WTC11 (cell line): Measurements from ENCODE around the gene PDZD2. TPM values are rescaled to one million over a fixed set of nuclear protein-coding genes. Genes with fewer than 3 reads are reported as not detected.
A peak's percentile ranks its signal among the peaks of the same experiment; 100 is the strongest.

Source experiments
- ATAC-seq: fragments of 200-7000 bp; cut with Tn5 transposase; 2 replicates; pipeline ENCODE4 v1.10.0; 2021; ENCODE audit warnings: mild to moderate bottlenecking, moderate library complexity
- CTCF ChIA-PET: fragments of 300-600 bp; sonication (Branson Sonifier 250); formaldehyde crosslinking; loops from one replicate; lab custom pipeline; 2021; ENCODE audit warnings: antibody characterized with exemption; lab: Charles Lee
- POLR2A ChIA-PET: fragments of 350-600 bp; sonication (Branson Sonifier 250); formaldehyde crosslinking; loops from one replicate; lab custom pipeline; 2021; ENCODE audit warnings: antibody characterized with exemption; lab: Charles Lee
- DNase-seq: peaks from one replicate; pipeline ENCODE4 v3.0.0; 2021; ENCODE audit warnings: low spot score
- H3K27ac Mint-ChIP-seq: 2 replicates; pipeline ENCODE4 v1.8.0; 2021; ENCODE audit warnings: mixed read lengths
- H3K27me3 Mint-ChIP-seq: 2 replicates; pipeline ENCODE4 v1.8.0; 2021; ENCODE audit warnings: low read depth, mild to moderate bottlenecking, moderate library complexity, mixed read lengths
- H3K36me3 Mint-ChIP-seq: 2 replicates; pipeline ENCODE4 v1.8.0; 2021; ENCODE audit warnings: mixed read lengths
- H3K4me1 Mint-ChIP-seq: 2 replicates; pipeline ENCODE4 v1.8.0; 2022; ENCODE audit warnings: mixed read lengths
- H3K4me3 Mint-ChIP-seq: 2 replicates; pipeline ENCODE4 v1.8.0; 2021; ENCODE audit warnings: mild to moderate bottlenecking, moderate library complexity, mixed read lengths
- H3K9me3 Mint-ChIP-seq: 2 replicates; pipeline ENCODE4 v1.8.0; 2021; ENCODE audit warnings: mixed read lengths
- E2F1 ChIP-seq: sonication (generic); formaldehyde crosslinking; IDR thresholded peaks from 2 replicates; pipeline ENCODE4 v1.8.0; 2022; ENCODE audit warnings: mild to moderate bottlenecking, missing genetic modification reagents
- EMX1 ChIP-seq: fragments of 250-450 bp; sonication (Bioruptor Pico); IDR thresholded peaks from 2 replicates; pipeline ENCODE4 v1.8.0; 2021; ENCODE audit warnings: mild to moderate bottlenecking
- ETV6 ChIP-seq: sonication (generic); formaldehyde crosslinking; IDR thresholded peaks from 2 replicates; pipeline ENCODE4 v1.8.1; 2022; ENCODE audit warnings: mild to moderate bottlenecking, missing genetic modification reagents
- GABPB1 ChIP-seq: sonication (generic); formaldehyde crosslinking; IDR thresholded peaks from 2 replicates; pipeline ENCODE4 v1.8.1; 2023; ENCODE audit warnings: mild to moderate bottlenecking, missing genetic modification reagents
- JUN ChIP-seq: sonication (generic); formaldehyde crosslinking; IDR thresholded peaks from 2 replicates; pipeline ENCODE4 v1.8.0; 2023; ENCODE audit warnings: mild to moderate bottlenecking, missing genetic modification reagents
- MLX ChIP-seq: sonication (generic); formaldehyde crosslinking; IDR thresholded peaks from 2 replicates; pipeline ENCODE4 v1.8.1; 2023; ENCODE audit warnings: mild to moderate bottlenecking, missing genetic modification reagents, moderate library complexity
- NFE2L1 ChIP-seq: sonication (generic); formaldehyde crosslinking; IDR thresholded peaks from 2 replicates; pipeline ENCODE4 v1.8.1; 2023; ENCODE audit warnings: missing genetic modification reagents
- OVOL2 ChIP-seq: fragments of 250-450 bp; sonication (Bioruptor Pico); IDR thresholded peaks from 2 replicates; pipeline ENCODE4 v1.9.0; 2021; ENCODE audit warnings: mild to moderate bottlenecking, borderline replicate concordance
- SMAD3 ChIP-seq: sonication (generic); formaldehyde crosslinking; IDR thresholded peaks from 2 replicates; pipeline ENCODE4 v1.8.0; 2022; ENCODE audit warnings: missing genetic modification reagents, mild to moderate bottlenecking, borderline replicate concordance
- STAT6 ChIP-seq: sonication (generic); formaldehyde crosslinking; conservative IDR thresholded peaks from 2 replicates; pipeline ENCODE4 v1.8.1; 2023; ENCODE audit warnings: mild to moderate bottlenecking, low read depth, missing genetic modification reagents, moderate library complexity
- TEAD1 ChIP-seq: sonication (generic); formaldehyde crosslinking; IDR thresholded peaks from 2 replicates; pipeline ENCODE4 v1.8.0; 2022; ENCODE audit warnings: mild to moderate bottlenecking, missing genetic modification reagents
- ZBTB43 ChIP-seq: sonication (generic); formaldehyde crosslinking; IDR thresholded peaks from 2 replicates; pipeline ENCODE4 v1.8.1; 2023; ENCODE audit warnings: mild to moderate bottlenecking, missing genetic modification reagents
- ZNF317 ChIP-seq: sonication (generic); formaldehyde crosslinking; IDR thresholded peaks from 2 replicates; pipeline ENCODE4 v1.8.1; 2023; ENCODE audit warnings: low read depth, mild to moderate bottlenecking, moderate library complexity, missing genetic modification reagents, borderline replicate concordance
- ZNF396 ChIP-seq: fragments of 250-450 bp; sonication (Bioruptor Pico); IDR thresholded peaks from 2 replicates; pipeline ENCODE4 v1.8.0; 2021; ENCODE audit warnings: mild to moderate bottlenecking, moderate library complexity, borderline replicate concordance
- total RNA-seq: library from RNA; stranded (reverse); gene quantifications from 3 replicates; pipeline ENCODE4 v1.2.3, GENCODE V29; 2021
- TF ChIP-seq, protein P1 (sequence below): fragments of 200-600 bp; IDR thresholded peaks from 2 replicates; pipeline ENCODE4 v1.8.0; 2022; ENCODE audit warnings: antibody characterized with exemption
- TF ChIP-seq, protein P2 (sequence below): sonication (generic); formaldehyde crosslinking; IDR thresholded peaks from 2 replicates; pipeline ENCODE4 v1.8.0; 2023; ENCODE audit warnings: mild to moderate bottlenecking, missing genetic modification reagents

PDZD2 gene
- total RNA-seq, 1 experiment from 2014 or later = 11.4 TPM

DNA sequence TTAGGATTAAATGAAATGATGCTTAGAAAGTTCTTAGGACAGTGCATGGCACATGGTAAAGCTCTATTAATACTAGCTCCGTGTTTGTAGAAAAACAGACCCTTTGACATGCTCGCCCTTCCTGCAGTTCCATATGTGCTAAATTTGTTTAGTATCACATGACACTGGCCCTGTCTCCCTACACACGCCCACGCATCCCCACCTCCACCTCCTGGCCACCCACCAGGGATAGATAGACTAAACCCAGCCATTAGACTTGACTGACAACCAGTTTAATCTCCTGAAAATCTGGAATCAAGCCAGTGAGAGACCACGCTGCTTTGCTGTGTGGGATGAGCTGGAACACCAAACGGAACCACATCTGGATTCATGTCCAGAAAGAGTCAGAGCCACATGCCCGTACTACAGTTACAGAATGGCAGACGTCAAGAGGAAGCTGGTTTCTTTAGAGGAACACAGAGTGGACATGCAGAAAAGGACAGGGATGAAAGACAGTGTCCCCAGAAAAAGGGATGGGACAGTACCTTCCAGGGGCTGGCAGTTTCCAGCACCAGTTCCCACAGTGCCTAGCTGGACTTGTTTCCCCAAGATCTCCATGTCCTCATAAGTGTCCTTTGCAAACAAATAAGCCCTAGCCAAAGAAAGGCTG is 186.1 kb downstream of the PDZD2 start:
- no peak; the same call in 1 of the 2 replicates for ATAC-seq
- CTCF ChIA-PET = interaction anchor here (0.5 to 4.9 kb wide), 12 partner anchors 16 to 268 kb away, joined by 3 to 64 read pairs (median 6); no protein-coding TSS in a partner anchor
- Mint-ChIP-seq H3K27me3 (no peaks in the 10 kb centered on the region), H3K36me3 (peaks cover 17% of the 10 kb centered on the region), H3K4me3 (no peak overlapping the region), H3K4me1 (peaks cover 7% of the 10 kb centered on the region; the same call in 1 of the 2 replicates), H3K9me3 (peaks cover 24% of the 10 kb centered on the region)
- POLR2A ChIA-PET = interaction anchor here (0.6 kb wide), 1 partner anchor 257 kb away, joined by 3 read pairs; no protein-coding TSS in a partner anchor
- no peak for TF ChIP-seq GABPB1 (CRISPR knock-in tag)
- TF ChIP-seq, all 79 proteins: peak for 0
- DNase-seq = no peak
- H3K27ac Mint-ChIP-seq = no peak overlapping the region

GRCh38 chr5:31825518-31826068 is 186.7 kb downstream of the PDZD2 start:
- ChIA-PET POLR2A (interaction anchor here (0.6 kb wide), 1 partner anchor 257 kb away, joined by 3 read pairs; no protein-coding TSS in a partner anchor), CTCF (interaction anchor here (0.6 to 4.9 kb wide), 21 partner anchors 10 to 494 kb away, joined by 3 to 64 read pairs (median 5); no protein-coding TSS in a partner anchor)
- DNase-seq (peak; percentile 52), ATAC-seq (peak; percentile 95)
- TF ChIP-seq ETV6 (CRISPR knock-in tag) (0 out of 2 replicates have a peak, but pooled peaks have one; percentile 24), JUN (CRISPR knock-in tag) (no peak), NFE2L1 (CRISPR knock-in tag) (no peak), E2F1 (CRISPR knock-in tag) (no peak)
- TF ChIP-seq, protein P1, sequence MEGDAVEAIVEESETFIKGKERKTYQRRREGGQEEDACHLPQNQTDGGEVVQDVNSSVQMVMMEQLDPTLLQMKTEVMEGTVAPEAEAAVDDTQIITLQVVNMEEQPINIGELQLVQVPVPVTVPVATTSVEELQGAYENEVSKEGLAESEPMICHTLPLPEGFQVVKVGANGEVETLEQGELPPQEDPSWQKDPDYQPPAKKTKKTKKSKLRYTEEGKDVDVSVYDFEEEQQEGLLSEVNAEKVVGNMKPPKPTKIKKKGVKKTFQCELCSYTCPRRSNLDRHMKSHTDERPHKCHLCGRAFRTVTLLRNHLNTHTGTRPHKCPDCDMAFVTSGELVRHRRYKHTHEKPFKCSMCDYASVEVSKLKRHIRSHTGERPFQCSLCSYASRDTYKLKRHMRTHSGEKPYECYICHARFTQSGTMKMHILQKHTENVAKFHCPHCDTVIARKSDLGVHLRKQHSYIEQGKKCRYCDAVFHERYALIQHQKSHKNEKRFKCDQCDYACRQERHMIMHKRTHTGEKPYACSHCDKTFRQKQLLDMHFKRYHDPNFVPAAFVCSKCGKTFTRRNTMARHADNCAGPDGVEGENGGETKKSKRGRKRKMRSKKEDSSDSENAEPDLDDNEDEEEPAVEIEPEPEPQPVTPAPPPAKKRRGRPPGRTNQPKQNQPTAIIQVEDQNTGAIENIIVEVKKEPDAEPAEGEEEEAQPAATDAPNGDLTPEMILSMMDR = peak; percentile 23; the same call in 1 of the 2 replicates
- peaks cover 19% of the 10 kb centered on the region for H3K36me3 Mint-ChIP-seq
- H3K27ac Mint-ChIP-seq = no peak overlapping the region
- H3K9me3 Mint-ChIP-seq = peaks cover 27% of the 10 kb centered on the region
- H3K4me1 Mint-ChIP-seq = 0 out of 2 replicates have a peak, but pooled peaks cover 4% of the 10 kb centered on the region
- no peaks in the 10 kb centered on the region for H3K27me3 Mint-ChIP-seq
- no peak overlapping the region for H3K4me3 Mint-ChIP-seq

DNA sequence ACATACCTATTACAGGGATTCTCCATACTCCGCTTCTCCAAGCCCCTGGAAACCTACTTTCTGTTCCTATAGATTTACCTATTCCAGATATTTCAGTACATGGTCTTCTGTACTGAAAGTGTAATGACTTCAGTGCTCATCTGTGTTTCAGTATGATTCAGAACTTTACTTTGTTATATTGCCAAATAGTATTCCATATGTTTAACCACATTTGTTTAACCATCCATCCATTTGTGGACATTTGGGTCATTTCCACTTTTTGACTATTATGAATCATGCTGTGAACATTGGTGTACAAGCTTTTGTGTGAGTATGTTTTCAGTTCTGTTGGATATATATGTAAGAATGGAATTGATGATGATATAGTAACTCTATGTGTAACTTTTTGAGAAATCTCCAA is 188.9 kb downstream of the PDZD2 start:
- Mint-ChIP-seq H3K27ac (no peak overlapping the region), H3K36me3 (peaks cover 19% of the 10 kb centered on the region), H3K27me3 (no peaks in the 10 kb centered on the region), H3K9me3 (peaks cover 27% of the 10 kb centered on the region), H3K4me1 (0 out of 2 replicates have a peak, but pooled peaks cover 4% of the 10 kb centered on the region), H3K4me3 (no peak overlapping the region)
- no peak for DNase-seq
- ChIA-PET CTCF (interaction anchor here (1.0 kb wide), 1 partner anchor 18 kb away, joined by 3 read pairs; no protein-coding TSS in a partner anchor), POLR2A (no interaction called here)
- ATAC-seq = no peak
- TF ChIP-seq NFE2L1 (CRISPR knock-in tag) (no peak), JUN (CRISPR knock-in tag) (no peak), STAT6 (CRISPR knock-in tag) (no peak), ZNF396 (CRISPR knock-in tag) (no peak), OVOL2 (CRISPR knock-in tag) (no peak), SMAD3 (no peak), ZBTB43 (CRISPR knock-in tag) (no peak), ZNF317 (CRISPR knock-in tag) (no peak), TEAD1 (CRISPR knock-in tag) (no peak), MLX (CRISPR knock-in tag) (no peak), EMX1 (no peak)
- TF ChIP-seq, protein P1 = no peak
- TF ChIP-seq, protein P2, sequence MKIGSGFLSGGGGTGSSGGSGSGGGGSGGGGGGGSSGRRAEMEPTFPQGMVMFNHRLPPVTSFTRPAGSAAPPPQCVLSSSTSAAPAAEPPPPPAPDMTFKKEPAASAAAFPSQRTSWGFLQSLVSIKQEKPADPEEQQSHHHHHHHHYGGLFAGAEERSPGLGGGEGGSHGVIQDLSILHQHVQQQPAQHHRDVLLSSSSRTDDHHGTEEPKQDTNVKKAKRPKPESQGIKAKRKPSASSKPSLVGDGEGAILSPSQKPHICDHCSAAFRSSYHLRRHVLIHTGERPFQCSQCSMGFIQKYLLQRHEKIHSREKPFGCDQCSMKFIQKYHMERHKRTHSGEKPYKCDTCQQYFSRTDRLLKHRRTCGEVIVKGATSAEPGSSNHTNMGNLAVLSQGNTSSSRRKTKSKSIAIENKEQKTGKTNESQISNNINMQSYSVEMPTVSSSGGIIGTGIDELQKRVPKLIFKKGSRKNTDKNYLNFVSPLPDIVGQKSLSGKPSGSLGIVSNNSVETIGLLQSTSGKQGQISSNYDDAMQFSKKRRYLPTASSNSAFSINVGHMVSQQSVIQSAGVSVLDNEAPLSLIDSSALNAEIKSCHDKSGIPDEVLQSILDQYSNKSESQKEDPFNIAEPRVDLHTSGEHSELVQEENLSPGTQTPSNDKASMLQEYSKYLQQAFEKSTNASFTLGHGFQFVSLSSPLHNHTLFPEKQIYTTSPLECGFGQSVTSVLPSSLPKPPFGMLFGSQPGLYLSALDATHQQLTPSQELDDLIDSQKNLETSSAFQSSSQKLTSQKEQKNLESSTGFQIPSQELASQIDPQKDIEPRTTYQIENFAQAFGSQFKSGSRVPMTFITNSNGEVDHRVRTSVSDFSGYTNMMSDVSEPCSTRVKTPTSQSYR (CRISPR knock-in tag) = no peak
